Peyer's patch (tissue), 4 donors: ENCODE results near the gene ZNF784. TPM values are rescaled to one million over a fixed set of nuclear protein-coding genes. Genes with fewer than 3 reads are reported as not detected.
A peak's percentile ranks its signal among the peaks of the same experiment; 100 is the strongest.

Experiments used
- DNase-seq, 3 donors: peaks; one replicate each; pipeline ENCODE4 v3.0.0-alpha.2; 2017 to 2019
- H3K27ac ChIP-seq, 4 donors: fragments of 200-600 bp; sonication (generic); one replicate each; pipeline ENCODE4 v1.5.1; 2016 to 2019
- H3K27me3 ChIP-seq, 2 donors: fragments of 200-600 bp; sonication (generic); one replicate each; pipeline ENCODE4 v1.5.1; 2019
- H3K36me3 ChIP-seq, 3 donors: fragments of 200-600 bp; sonication (generic); one replicate each; pipeline ENCODE4 v1.5.1; 2016 to 2019
- H3K4me1 ChIP-seq, 4 donors: fragments of 200-600 bp; sonication (generic); one replicate each; pipeline ENCODE4 v1.5.1; 2016 to 2019
- H3K4me3 ChIP-seq, 4 donors: fragments of 200-600 bp; sonication (generic); 1 replicate in 3 of 4; 2 replicates in 1 of 4; pipeline ENCODE4 v1.5.1; 2016 to 2019; ENCODE audit warnings: mild to moderate bottlenecking in 1 of 4
- H3K9me3 ChIP-seq, 4 donors: fragments of 200-600 bp; sonication (generic); one replicate each; pipeline ENCODE4 v1.5.1; 2016 to 2019; ENCODE audit warnings: mild to moderate bottlenecking in 1 of 4
- POLR2A ChIP-seq, 2 donors: fragments of 450-650 bp; IDR thresholded peaks; one replicate each; pipeline ENCODE4 v1.5.1; 2017; ENCODE audit warnings: antibody characterized with exemption in 2 of 2, mild to moderate bottlenecking in 2 of 2, moderate library complexity in 2 of 2
- total RNA-seq, 4 donors: library from RNA; depleted of rRNA; stranded (reverse); fragments of >200 nt; gene quantifications; one replicate each; pipeline ENCODE4 v1.1.0, GENCODE V29; 2016
- TF ChIP-seq, protein P1 (sequence below), 6 experiments: fragments of 450-650 bp in 4 of 6; fragments of 200-600 bp in 2 of 6; sonication (generic) in 1 of 6; IDR thresholded peaks; one replicate each; pipeline ENCODE4 v1.5.1; 2017 to 2019; ENCODE audit warnings: antibody characterized with exemption in 6 of 6, mild to moderate bottlenecking in 3 of 6, moderate library complexity in 1 of 6

The ZNF784 gene, protein sequence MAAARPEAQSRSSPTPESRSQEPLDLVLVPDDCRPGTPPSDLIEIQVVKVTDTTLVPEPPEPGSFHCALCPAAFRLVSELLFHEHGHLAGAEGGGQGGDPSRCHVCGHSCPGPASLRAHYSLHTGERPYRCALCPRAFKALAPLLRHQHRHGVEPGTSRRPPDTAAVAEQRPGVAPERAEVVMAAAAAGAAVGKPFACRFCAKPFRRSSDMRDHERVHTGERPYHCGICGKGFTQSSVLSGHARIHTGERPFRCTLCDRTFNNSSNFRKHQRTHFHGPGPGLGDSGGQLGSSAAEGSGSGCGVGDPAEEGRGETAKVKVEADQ
- total RNA-seq: 10 to 100 TPM in 3 of 4 donors, 1 to 10 TPM in 1; 6.0 to 18.3 (median 12.3) TPM

DNA sequence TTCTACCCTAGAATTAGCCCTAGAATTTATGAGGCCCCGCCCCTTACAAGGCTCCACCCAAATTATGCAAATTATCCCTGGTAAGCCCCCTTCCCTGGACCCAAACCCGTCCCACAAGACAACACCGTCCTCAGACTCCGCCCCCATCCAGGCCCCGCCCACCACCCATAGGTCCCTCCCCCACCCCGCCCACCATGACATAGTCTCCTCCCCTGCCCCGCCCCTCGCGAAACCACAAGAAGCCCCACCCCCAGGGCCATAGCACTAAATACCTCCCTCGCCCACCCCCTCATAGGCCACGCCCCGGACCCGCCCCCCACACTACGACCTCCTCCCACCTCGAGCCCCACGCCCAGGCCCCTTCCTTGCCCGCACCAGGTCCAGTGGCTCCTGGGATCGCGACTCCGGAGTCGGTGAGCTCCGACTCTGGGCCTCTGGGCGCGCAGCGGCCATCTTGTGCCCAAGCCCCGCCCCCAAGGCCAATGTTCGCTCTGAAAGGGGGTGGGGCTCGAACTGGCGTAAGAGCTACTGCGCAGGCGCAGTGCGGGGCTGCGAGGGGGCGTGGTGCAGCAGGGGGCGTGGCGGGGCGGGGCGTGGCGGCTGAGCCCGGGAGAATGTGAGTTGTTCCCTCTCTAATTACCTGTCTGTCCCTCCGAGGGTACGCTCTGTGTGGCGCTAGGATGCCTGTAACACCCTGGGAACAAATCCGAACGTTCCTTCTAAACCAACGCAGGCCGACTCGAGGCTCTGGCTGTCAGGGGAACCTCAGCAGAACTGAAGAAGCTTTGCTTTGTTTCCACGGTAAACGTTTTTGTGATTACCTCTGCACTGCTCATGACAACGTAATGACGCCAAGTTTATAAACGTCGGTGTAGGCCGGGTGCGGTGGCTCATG, at the start of gene ZNF784:
Gene ZNF784, minus strand, starts transcription at position 458 of the 895 bp plus-strand sequence. Its CDS starts 5 bp downstream, at position 453.
- peak; percentile 40 to 62 for TF ChIP-seq POLR2A (IDR thresholded peaks at IDR 0.05)
- TF ChIP-seq, protein P1, sequence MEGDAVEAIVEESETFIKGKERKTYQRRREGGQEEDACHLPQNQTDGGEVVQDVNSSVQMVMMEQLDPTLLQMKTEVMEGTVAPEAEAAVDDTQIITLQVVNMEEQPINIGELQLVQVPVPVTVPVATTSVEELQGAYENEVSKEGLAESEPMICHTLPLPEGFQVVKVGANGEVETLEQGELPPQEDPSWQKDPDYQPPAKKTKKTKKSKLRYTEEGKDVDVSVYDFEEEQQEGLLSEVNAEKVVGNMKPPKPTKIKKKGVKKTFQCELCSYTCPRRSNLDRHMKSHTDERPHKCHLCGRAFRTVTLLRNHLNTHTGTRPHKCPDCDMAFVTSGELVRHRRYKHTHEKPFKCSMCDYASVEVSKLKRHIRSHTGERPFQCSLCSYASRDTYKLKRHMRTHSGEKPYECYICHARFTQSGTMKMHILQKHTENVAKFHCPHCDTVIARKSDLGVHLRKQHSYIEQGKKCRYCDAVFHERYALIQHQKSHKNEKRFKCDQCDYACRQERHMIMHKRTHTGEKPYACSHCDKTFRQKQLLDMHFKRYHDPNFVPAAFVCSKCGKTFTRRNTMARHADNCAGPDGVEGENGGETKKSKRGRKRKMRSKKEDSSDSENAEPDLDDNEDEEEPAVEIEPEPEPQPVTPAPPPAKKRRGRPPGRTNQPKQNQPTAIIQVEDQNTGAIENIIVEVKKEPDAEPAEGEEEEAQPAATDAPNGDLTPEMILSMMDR (IDR thresholded peaks at IDR 0.05): no peak
- peaks cover 0 to 17% (median 0%) of the 10 kb centered on the region in 3 donors for H3K36me3 ChIP-seq
- peak; percentile 94 to 96 (median 96) for DNase-seq
- peaks cover 0 to 6% (median 0%) of the 10 kb centered on the region in 4 donors for H3K4me1 ChIP-seq
- H3K27me3 ChIP-seq: no peaks in the 10 kb centered on the region
- H3K27ac ChIP-seq: peak within 1 kb of the TSS; percentile 91 to 98 (median 96)
- H3K9me3 ChIP-seq: no peaks in the 10 kb centered on the region
- peak within 1 kb of the TSS; percentile 57 to 78 (median 66) for H3K4me3 ChIP-seq

DNA sequence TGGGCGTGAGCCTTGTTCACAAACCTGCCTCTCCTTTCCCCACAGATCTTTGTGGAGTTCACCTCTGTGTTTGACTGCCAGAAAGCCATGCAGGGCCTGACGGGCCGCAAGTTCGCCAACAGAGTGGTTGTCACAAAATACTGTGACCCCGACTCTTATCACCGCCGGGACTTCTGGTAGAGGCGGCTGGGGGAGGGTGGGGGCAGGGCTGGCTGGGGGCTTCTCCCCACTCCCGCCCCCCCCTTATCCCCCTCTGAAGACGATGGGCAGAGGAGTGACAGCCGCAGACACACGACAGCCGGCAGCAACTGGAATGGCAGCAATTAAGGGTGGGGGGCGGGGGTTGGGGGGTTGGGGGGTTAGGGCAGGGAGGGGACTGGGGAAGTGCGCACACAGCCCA, 49.5 kb upstream of the ZNF784 start:
- H3K27me3 ChIP-seq: no peaks in the 10 kb centered on the region
- H3K9me3 ChIP-seq: no peaks in the 10 kb centered on the region
- H3K4me1 ChIP-seq: peaks cover 4 to 54% (median 18%) of the 10 kb centered on the region in 4 donors
- no peak for TF ChIP-seq POLR2A (IDR thresholded peaks at IDR 0.05)
- TF ChIP-seq, protein P1 (IDR thresholded peaks at IDR 0.05): no peak
- H3K4me3 ChIP-seq: no peak overlapping the region
- H3K27ac ChIP-seq: peak overlapping the region in 3 of 4 donors; percentile 93 to 97 (median 94)
- H3K36me3 ChIP-seq: peaks cover 0 to 52% (median 0%) of the 10 kb centered on the region in 3 donors
- DNase-seq: no peak

DNA sequence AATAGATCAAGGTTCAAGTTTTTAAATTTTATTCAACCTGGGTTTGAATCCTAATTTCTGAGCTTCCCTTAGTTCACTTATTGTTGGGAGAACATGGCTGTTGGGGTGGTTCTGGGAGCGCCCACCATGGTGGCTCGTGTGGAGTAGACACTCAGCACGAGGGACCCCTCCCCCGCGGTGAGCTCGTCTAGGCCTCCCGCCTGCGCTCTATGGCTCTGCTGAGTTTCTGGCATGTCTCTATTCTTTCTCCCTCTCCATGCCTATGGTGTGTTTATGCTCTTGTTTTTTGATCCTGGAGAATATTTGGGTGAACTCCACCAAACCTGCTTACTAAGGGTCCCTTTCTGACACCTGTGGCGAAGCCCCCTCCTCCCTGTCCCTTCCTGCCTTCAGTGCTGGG, 49.1 kb upstream of the ZNF784 start:
- H3K9me3 ChIP-seq: no peaks in the 10 kb centered on the region
- H3K4me3 ChIP-seq: no peak overlapping the region
- no peak for DNase-seq
- TF ChIP-seq, protein P1 (IDR thresholded peaks at IDR 0.05): no peak
- TF ChIP-seq POLR2A (IDR thresholded peaks at IDR 0.05): no peak
- H3K4me1 ChIP-seq: peaks cover 4 to 54% (median 17%) of the 10 kb centered on the region in 4 donors
- H3K36me3 ChIP-seq: peaks cover 0 to 52% (median 0%) of the 10 kb centered on the region in 3 donors
- H3K27me3 ChIP-seq: no peaks in the 10 kb centered on the region
- H3K27ac ChIP-seq: no peak overlapping the region

DNA sequence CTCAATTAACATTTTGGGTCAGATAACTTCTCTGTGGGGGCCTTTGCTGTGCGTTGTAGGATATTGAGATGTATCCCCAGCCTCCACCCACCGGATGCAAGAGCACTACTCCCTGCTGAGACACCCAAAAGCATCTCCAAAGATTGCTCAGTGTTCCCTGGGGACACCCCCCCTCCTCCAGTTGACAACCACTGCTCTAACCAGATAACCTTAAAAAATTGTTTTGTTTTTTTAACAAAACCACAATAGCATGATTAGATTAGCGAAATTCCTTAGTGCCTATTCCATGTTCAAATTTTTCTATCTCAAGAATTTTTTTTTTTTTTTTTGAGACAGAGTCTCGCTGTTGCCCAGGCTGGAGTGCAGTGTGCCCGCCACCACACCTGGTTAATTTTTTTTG, 48.1 kb upstream of the ZNF784 start:
- DNase-seq: no peak
- Histone ChIP-seq H3K27ac (no peak overlapping the region), H3K36me3 (peaks cover 0 to 61% (median 0%) of the 10 kb centered on the region in 3 donors), H3K27me3 (no peaks in the 10 kb centered on the region), H3K4me1 (peaks cover 4 to 53% (median 12%) of the 10 kb centered on the region in 4 donors), H3K4me3 (no peak overlapping the region), H3K9me3 (no peaks in the 10 kb centered on the region)
- TF ChIP-seq, protein P1 (IDR thresholded peaks at IDR 0.05): no peak
- no peak for TF ChIP-seq POLR2A (IDR thresholded peaks at IDR 0.05)

DNA sequence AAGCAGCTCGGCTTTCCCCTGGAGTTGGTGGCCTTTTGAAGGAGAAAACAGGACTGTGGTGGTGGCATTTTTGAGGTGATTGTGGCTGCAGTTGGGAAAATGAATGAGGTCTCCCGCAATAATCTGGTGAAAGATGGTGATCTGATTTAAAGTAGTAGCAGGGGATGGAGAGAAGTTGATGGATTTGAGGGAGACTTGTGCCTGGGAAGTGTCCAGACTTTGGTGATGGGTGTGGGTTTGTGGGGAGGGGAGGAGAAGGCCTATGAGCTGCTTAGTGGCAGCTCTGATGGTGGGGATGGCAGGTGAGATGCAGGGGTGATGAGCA, 46.6 kb upstream of the ZNF784 start:
- Histone ChIP-seq H3K4me1 (peaks cover 0 to 54% (median 4%) of the 10 kb centered on the region in 4 donors), H3K36me3 (peaks cover 0 to 75% (median 0%) of the 10 kb centered on the region in 3 donors), H3K27ac (no peak overlapping the region), H3K9me3 (no peaks in the 10 kb centered on the region), H3K27me3 (no peaks in the 10 kb centered on the region), H3K4me3 (no peak overlapping the region)
- TF ChIP-seq, protein P1 (IDR thresholded peaks at IDR 0.05): no peak
- no peak for TF ChIP-seq POLR2A (IDR thresholded peaks at IDR 0.05)
- DNase-seq: no peak
